Measurements from ENCODE around the gene TMEM63C. TPM values are rescaled to one million over a fixed set of nuclear protein-coding genes. Genes with fewer than 3 reads are reported as not detected.

Gene TMEM63C
- total RNA-seq, 1 donor from 2014 or later, result 1.6 TPM

DNA sequence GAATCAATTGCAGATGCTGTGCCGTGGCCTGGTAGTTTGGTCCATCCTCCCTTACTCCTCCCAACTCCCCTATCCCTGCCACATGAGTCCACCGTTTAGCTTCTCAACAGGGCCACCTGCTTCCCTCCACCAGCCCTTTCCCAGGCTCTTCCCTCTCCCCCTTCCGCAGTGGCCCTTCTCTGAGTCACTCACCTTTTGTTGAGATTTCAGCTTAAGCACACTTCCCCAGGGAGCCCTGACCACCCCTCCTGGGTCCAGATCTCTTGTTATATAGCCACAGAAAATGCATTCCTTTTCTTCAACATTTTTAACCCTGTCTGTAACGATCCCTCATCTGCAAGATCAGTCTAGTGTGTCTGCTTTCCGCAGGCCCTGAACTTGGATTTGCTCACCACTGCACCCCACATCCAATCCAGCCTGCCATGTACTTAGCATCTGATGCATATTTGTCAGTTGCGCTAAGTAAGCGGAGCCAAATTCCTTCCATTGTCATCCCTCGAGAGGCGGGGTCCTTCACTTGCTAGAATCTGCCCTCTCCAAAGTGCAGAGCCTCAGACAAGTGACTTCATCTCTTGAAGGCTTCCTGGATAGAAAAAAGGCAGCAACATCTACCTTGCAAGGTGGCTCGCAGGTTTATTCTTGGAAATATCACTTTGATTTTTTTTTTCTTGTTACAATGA, 41.1 kb downstream of the TMEM63C start:
- Mint-ChIP-seq H3K4me3 (no peak overlapping the region), H3K36me3 (ENCODE audit: low read depth) (no peaks in the 10 kb centered on the region), H3K9me3 (no peaks in the 10 kb centered on the region), H3K27me3 (ENCODE audit: insufficient read depth) (no peaks in the 10 kb centered on the region), H3K4me1 (ENCODE audit: low read depth) (no peaks in the 10 kb centered on the region), H3K27ac (peak overlapping the region; percentile 37)
- intact Hi-C loops (cut with micrococcal nuclease), result no loop called here
- DNase-seq (ENCODE audit: low spot score), result no peak

DNA sequence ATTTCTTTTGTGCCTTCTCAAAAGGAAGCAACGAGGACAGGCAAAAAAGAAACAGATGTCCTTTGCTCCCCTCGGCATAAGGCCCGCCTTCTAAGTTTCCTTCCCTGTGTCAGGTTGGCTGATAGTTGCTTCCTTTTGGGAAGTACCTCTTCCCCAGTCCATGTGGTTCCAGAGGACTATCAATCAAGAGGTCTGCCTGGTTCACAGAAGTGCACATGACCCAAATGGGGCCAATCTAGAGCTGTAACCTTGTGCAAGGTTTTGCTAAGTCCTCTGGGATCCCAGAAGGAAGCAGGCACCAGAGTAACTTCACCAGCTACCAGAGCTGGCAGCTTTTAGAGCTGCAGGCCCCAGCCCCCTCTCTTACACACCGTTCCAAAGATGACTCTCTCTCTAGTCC, 42.6 kb downstream of the TMEM63C start:
- H3K36me3 Mint-ChIP-seq (ENCODE audit: low read depth), result no peaks in the 10 kb centered on the region
- intact Hi-C loops (cut with micrococcal nuclease), result no loop called here

DNA sequence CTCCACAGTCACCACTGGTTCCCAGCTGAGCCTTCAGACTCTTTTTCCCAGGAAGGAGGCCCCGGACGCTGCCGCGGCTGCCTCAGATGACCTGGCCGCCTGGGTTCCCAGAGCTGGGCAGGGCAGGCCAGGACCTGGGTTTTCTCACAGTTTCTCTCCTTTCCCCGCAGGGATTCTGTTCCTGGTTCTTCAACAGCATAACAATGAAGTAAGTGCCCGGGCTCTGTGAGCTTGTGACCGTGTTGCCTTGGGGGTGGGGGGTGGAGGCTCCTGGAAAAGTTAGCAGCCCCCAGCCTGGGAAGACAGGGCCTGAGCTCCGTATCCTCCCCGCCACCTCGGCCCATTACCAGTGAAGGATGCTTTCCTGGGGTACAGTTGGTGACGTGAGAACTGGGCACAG, 43.7 kb downstream of the TMEM63C start:
- DNase-seq (ENCODE audit: low spot score), result no peak
- Mint-ChIP-seq H3K9me3 (no peaks in the 10 kb centered on the region), H3K4me1 (ENCODE audit: low read depth) (no peaks in the 10 kb centered on the region), H3K27me3 (ENCODE audit: insufficient read depth) (no peaks in the 10 kb centered on the region), H3K27ac (no peak overlapping the region), H3K4me3 (no peak overlapping the region), H3K36me3 (ENCODE audit: low read depth) (no peaks in the 10 kb centered on the region)
- intact Hi-C loops (cut with micrococcal nuclease), result no loop called here

More for the DNA sequence above, 42.6 kb downstream of the TMEM63C start:
- H3K27ac Mint-ChIP-seq, result no peak overlapping the region
- DNase-seq (ENCODE audit: low spot score), result no peak
- H3K4me1 Mint-ChIP-seq (ENCODE audit: low read depth), result no peaks in the 10 kb centered on the region
- no peak overlapping the region for H3K4me3 Mint-ChIP-seq
- no peaks in the 10 kb centered on the region for H3K9me3 Mint-ChIP-seq
- H3K27me3 Mint-ChIP-seq (ENCODE audit: insufficient read depth), result no peaks in the 10 kb centered on the region

DNA sequence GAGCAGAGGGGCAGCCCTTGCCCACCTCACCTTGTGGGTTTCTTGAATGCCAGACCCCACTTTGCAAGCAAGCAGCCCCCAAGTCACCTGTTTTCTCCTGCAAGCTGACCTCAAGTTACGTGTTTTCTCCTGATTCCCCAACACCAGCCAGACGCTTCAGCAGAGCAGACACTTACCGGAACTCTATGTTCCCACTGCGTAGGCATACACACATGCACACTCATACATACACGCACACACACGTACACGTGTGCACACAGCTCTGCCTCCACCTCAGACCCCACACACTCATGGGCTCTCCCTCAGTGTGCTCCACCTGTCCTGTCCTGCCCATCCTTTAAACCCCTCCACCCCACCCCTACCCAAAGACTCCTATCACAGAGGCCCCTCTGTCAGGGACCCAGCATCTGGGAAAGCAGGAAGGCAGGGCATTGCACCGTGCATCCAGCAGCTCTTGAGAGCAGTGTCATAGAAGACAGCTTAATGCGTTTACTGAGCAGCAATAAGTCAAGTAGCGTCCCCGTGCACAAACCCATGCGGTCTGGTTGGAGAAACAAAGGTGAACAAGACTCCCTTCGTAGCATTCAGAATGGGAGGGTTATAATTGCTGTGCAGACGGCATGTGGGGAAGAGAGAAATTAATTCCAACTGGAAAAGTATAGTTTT, 44.4 kb downstream of the TMEM63C start:
- Mint-ChIP-seq H3K9me3 (no peaks in the 10 kb centered on the region), H3K27ac (no peak overlapping the region), H3K4me1 (ENCODE audit: low read depth) (no peaks in the 10 kb centered on the region), H3K4me3 (no peak overlapping the region), H3K27me3 (ENCODE audit: insufficient read depth) (no peaks in the 10 kb centered on the region), H3K36me3 (ENCODE audit: low read depth) (no peaks in the 10 kb centered on the region)
- intact Hi-C loops (cut with micrococcal nuclease), result no loop called here
- no peak for DNase-seq (ENCODE audit: low spot score)

DNA sequence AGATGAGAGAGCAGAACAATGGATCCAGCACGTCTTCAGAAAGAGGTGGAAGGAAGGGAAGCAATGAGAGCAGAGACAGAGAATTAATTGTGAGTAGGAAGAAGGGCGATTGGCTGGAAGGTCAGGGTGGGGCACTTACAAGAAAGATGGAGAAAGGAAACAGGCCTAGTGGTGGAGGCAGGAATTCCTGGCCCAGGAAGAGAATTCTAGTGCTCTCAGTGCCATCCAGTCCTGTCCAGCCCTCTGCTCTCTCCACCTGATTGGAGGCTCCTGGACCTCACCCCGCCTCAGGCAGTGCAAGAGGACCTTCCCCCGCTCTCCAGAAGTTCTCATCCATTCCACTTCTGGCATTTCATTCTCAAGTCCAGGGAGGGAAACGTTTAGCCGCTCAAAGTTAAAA, 46.5 kb downstream of the TMEM63C start:
- H3K27ac Mint-ChIP-seq, result no peak overlapping the region
- no peaks in the 10 kb centered on the region for H3K9me3 Mint-ChIP-seq
- H3K27me3 Mint-ChIP-seq (ENCODE audit: insufficient read depth), result no peaks in the 10 kb centered on the region
- no peak for DNase-seq (ENCODE audit: low spot score)
- H3K4me1 Mint-ChIP-seq (ENCODE audit: low read depth), result no peaks in the 10 kb centered on the region
- no peaks in the 10 kb centered on the region for H3K36me3 Mint-ChIP-seq (ENCODE audit: low read depth)
- intact Hi-C loops (cut with micrococcal nuclease), result no loop called here
- no peak overlapping the region for H3K4me3 Mint-ChIP-seq

DNA sequence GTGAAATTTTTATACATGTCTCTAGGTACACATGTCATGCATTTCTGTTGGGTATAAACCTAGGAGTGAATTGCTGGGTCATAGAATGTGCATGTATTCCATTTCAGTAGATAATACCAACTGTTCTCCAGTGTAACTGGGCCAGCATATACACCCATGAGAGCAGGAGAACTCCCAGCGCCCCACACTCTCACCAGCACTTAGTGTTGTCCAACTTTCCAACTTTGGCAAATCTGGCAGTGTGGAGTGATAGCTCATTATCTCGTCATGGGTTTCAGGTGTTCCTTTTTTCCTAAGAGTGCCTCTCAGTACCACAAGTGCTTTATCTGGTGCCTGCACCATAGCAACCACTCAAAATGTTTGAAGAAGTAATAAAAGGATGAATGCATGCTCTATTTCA, 49.3 kb downstream of the TMEM63C start:
- DNase-seq (ENCODE audit: low spot score), result no peak
- Mint-ChIP-seq H3K4me1 (ENCODE audit: low read depth) (no peaks in the 10 kb centered on the region), H3K4me3 (no peak overlapping the region), H3K9me3 (no peaks in the 10 kb centered on the region), H3K27me3 (ENCODE audit: insufficient read depth) (no peaks in the 10 kb centered on the region), H3K36me3 (ENCODE audit: low read depth) (no peaks in the 10 kb centered on the region), H3K27ac (no peak overlapping the region)
- intact Hi-C loops (cut with micrococcal nuclease), result no loop called here

DNA sequence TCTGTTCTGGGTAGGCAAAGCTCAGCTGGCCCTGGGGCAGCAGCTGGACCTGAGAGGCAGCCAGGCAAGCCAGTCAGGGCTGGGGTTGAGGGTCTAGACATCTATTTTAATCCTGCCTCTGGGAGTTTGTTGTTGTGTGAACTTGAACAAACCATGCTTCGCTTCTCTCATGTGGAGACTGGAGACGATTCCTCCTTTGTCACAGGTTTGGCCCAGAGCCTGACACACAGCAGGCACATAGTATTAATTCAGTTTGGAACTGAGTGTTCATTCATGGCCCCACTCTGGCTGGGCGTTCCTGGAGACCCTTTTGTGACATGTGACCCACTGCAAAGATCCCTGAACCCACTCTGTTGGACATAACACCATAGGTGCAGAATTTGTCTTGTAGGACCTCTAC, 50.1 kb downstream of the TMEM63C start:
- no peak for DNase-seq (ENCODE audit: low spot score)
- no peak overlapping the region for H3K4me3 Mint-ChIP-seq
- no peaks in the 10 kb centered on the region for H3K27me3 Mint-ChIP-seq (ENCODE audit: insufficient read depth)
- intact Hi-C loops (cut with micrococcal nuclease), result no loop called here
- H3K9me3 Mint-ChIP-seq, result no peaks in the 10 kb centered on the region
- no peak overlapping the region for H3K27ac Mint-ChIP-seq
- H3K36me3 Mint-ChIP-seq (ENCODE audit: low read depth), result no peaks in the 10 kb centered on the region
- no peaks in the 10 kb centered on the region for H3K4me1 Mint-ChIP-seq (ENCODE audit: low read depth)

DNA sequence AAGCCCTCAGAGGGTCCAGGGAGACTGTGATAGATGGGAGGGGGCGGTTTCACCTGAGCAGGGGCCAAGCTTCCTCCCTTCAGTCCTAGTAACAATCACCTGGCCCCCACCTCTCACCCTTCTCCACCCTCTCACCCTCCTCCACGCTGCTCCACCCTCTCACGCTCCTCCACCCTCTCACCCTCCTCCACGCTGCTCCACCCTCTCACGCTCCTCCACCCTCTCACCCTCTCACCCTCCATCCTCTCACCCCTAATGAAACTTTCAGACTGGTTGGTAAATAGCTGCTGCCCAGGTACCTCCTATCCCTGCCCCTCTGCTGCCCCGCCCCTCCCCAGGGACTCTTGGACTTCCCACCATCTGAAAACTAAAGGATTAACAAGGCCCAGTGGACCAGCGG, 55.2 kb downstream of the TMEM63C start:
- DNase-seq (ENCODE audit: low spot score), result no peak
- Mint-ChIP-seq H3K27me3 (ENCODE audit: insufficient read depth) (no peaks in the 10 kb centered on the region), H3K36me3 (ENCODE audit: low read depth) (no peaks in the 10 kb centered on the region), H3K27ac (no peak overlapping the region), H3K4me3 (no peak overlapping the region), H3K9me3 (no peaks in the 10 kb centered on the region), H3K4me1 (ENCODE audit: low read depth) (no peaks in the 10 kb centered on the region)
- intact Hi-C loops (cut with micrococcal nuclease), result no loop called here

DNA sequence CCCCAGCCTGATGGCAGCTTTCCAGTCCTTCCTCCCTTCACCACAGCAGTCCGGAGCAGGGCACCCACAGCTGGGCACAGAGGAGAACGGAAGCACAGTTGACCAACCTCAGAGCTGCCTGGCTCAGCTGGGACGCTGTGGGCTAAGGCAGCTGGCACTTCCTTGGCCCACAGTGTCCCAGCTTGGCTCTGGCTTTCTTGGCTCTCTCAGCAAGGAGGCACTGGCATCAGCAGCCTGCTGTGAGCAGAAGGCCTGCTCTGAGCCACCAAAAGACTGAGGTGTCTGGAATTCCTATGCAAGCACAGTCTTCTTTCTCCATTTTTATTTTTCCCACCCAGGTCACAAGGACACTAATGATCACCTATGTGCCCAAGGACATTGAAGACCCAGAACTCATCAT, 56.8 kb downstream of the TMEM63C start:
- Mint-ChIP-seq H3K9me3 (no peaks in the 10 kb centered on the region), H3K4me3 (no peak overlapping the region), H3K27ac (no peak overlapping the region), H3K27me3 (ENCODE audit: insufficient read depth) (no peaks in the 10 kb centered on the region), H3K4me1 (ENCODE audit: low read depth) (no peaks in the 10 kb centered on the region), H3K36me3 (ENCODE audit: low read depth) (no peaks in the 10 kb centered on the region)
- intact Hi-C loops (cut with micrococcal nuclease), result no loop called here
- DNase-seq (ENCODE audit: low spot score), result no peak

DNA sequence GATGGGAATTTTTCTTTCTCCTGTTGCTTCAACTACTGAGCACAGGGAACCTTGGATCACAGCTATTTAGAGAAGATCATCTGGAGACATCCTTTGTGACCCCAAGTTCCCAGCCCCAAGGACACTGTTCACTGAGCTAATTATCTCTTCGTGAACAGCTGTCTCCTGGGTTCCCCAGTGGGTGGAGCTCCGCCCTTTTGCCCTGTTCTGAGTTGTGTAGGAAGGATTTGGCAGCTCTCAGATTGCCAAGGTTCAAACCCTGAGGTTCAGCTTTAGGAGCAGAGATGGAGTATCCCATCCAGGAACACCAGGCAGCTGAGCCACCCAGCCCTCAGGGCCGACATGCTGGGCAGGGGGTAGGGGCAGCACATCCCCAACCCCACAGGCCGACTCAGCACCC, 57.4 kb downstream of the TMEM63C start:
- no peak overlapping the region for H3K27ac Mint-ChIP-seq
- no peaks in the 10 kb centered on the region for H3K9me3 Mint-ChIP-seq
- no peaks in the 10 kb centered on the region for H3K36me3 Mint-ChIP-seq (ENCODE audit: low read depth)
- H3K27me3 Mint-ChIP-seq (ENCODE audit: insufficient read depth), result no peaks in the 10 kb centered on the region
- no peak for DNase-seq (ENCODE audit: low spot score)
- H3K4me1 Mint-ChIP-seq (ENCODE audit: low read depth), result no peaks in the 10 kb centered on the region
- H3K4me3 Mint-ChIP-seq, result no peak overlapping the region
- intact Hi-C loops (cut with micrococcal nuclease), result no loop called here

DNA sequence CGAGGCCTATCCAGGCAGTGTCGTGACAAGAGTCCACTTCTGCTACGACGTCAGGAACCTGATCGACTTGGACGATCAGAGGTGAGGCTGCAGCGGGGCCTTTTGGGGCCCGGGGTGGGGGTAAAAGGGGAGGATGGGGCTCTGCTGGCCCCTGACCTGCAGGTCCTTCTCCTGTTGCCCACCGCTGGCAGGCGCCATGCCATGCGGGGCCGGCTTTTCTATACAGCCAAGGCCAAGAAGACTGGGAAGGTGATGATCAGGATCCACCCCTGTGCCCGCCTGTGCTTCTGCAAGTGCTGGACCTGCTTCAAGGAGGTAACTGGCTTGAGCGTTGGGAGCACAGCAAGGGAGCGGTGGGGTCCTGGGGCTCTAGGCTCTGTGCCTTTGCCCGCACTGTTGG, 57.8 kb downstream of the TMEM63C start:
- no peaks in the 10 kb centered on the region for H3K27me3 Mint-ChIP-seq (ENCODE audit: insufficient read depth)
- intact Hi-C loops (cut with micrococcal nuclease), result no loop called here
- no peaks in the 10 kb centered on the region for H3K4me1 Mint-ChIP-seq (ENCODE audit: low read depth)
- no peaks in the 10 kb centered on the region for H3K36me3 Mint-ChIP-seq (ENCODE audit: low read depth)
- no peak overlapping the region for H3K27ac Mint-ChIP-seq
- H3K4me3 Mint-ChIP-seq, result no peak overlapping the region
- no peak for DNase-seq (ENCODE audit: low spot score)
- no peaks in the 10 kb centered on the region for H3K9me3 Mint-ChIP-seq

DNA sequence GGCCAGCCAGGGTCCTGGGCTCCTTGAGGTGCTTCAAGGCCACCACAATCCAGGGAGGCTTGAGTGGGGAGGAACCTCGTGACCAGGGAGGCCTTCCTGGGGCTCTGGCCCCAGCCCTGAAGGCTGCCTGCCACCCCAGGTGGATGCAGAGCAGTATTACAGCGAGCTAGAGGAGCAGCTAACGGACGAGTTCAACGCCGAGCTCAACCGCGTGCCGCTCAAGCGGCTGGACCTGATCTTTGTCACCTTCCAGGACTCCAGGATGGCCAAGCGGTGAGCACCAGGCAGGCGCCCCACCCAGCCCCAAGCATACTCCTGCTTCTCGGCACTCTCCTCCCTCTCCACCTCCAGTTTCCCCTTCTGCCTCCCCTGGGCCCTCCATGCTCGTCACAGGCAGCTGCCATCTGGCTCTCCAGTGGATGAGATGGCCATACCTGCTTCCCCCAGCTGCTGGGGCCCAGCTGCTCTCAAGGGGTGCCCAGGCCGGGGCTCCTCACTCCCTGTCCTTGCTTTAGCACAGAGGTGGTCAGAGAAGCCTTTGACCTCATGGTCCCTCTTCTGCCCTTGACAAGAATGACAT, 58.8 kb downstream of the TMEM63C start:
- no peak overlapping the region for H3K4me3 Mint-ChIP-seq
- intact Hi-C loops (cut with micrococcal nuclease), result no loop called here
- H3K9me3 Mint-ChIP-seq, result no peaks in the 10 kb centered on the region
- H3K4me1 Mint-ChIP-seq (ENCODE audit: low read depth), result no peaks in the 10 kb centered on the region
- H3K36me3 Mint-ChIP-seq (ENCODE audit: low read depth), result no peaks in the 10 kb centered on the region
- H3K27me3 Mint-ChIP-seq (ENCODE audit: insufficient read depth), result no peaks in the 10 kb centered on the region
- no peak overlapping the region for H3K27ac Mint-ChIP-seq
- no peak for DNase-seq (ENCODE audit: low spot score)

DNA sequence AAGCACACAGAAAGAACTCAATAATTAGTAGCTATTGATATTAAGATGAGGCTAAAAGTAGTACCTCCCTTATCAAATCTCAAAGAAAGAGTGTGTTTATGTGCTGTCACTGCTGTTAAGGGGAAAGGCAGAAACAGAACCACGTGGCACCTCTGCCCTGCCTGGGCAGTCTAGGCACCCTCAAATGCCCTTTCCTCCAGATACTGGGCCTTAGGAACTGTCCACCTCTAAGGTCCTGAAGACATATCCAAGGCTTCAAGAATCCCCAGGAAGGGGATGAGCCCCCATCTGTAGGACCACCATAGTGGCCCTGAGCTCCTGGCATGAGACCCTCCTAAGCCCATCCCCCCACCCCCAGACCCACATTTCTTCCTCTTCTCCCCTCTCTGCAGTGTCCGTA, 60.4 kb downstream of the TMEM63C start:
- Mint-ChIP-seq H3K4me3 (no peak overlapping the region), H3K4me1 (ENCODE audit: low read depth) (no peaks in the 10 kb centered on the region), H3K27me3 (ENCODE audit: insufficient read depth) (no peaks in the 10 kb centered on the region), H3K36me3 (ENCODE audit: low read depth) (no peaks in the 10 kb centered on the region), H3K9me3 (no peaks in the 10 kb centered on the region), H3K27ac (no peak overlapping the region)
- DNase-seq (ENCODE audit: low spot score), result no peak
- intact Hi-C loops (cut with micrococcal nuclease), result no loop called here

Measured in activated T-helper 1 cell treated with anti-CD3 and anti-CD28 coated beads, Interleukin-12 subunit alpha, Interleukin-12 subunit beta, Interleukin-2, Interleukin-4 antibody, amounts not matched to agents 30 ng/mL and 10 ng/mL and 1 ng/mL, durations not matched to agents 14 hours and 24 hours and 36 hours (primary cell).